ENCODE data around the gene BRME1. TPM values are rescaled to one million over a fixed set of nuclear protein-coding genes. Genes with fewer than 3 reads are reported as not detected.

The BRME1 gene
- total RNA-seq (2022) (1.0 and 1.5 TPM in 2 replicates), Bru-seq, nascent RNA (percentile 19 among the genes with signal in this experiment), BruChase-seq, experiment 1, labeled RNA remaining after a 6-hour chase (percentile 20 among the genes with signal in this experiment), BruChase-seq, experiment 2, labeled RNA remaining after a 2-hour chase (percentile 24 among the genes with signal in this experiment)
- long read RNA-seq, result 0 reads

- no TSS peak for BruUV-seq (replicated peaks)
- intact Hi-C loops (cut with micrococcal nuclease; ENCODE audit: unreplicated experiment), result no loop called here
- Mint-ChIP-seq H3K36me3 (ENCODE audit: insufficient read depth, unreplicated experiment) (peaks cover 21% of the 10 kb centered on the region), H3K4me3 (ENCODE audit: low read depth, unreplicated experiment) (peak within 1 kb of the TSS; percentile 78), H3K4me1 (ENCODE audit: low read depth, unreplicated experiment) (no peaks in the 10 kb centered on the region), H3K9me3 (ENCODE audit: low read depth, unreplicated experiment) (no peaks in the 10 kb centered on the region), H3K27ac (ENCODE audit: unreplicated experiment) (peak within 1 kb of the TSS; percentile 36), H3K27me3 (ENCODE audit: unreplicated experiment) (no peaks in the 10 kb centered on the region)
- no peak for TF ChIP-seq CTCF (IDR thresholded peaks at IDR 0.05; ENCODE audit: unreplicated experiment)
- CTCF ChIA-PET, result interaction anchor here (0.9 kb wide), 1 partner anchor 9 kb away, joined by 3 read pairs; no protein-coding TSS in a partner anchor
- peak; percentile 92 for DNase-seq
Measured at GRCh38 chr19:13905634-13906520, at the start of gene BRME1, which contains the start of gene CC2D1A. Gene BRME1, minus strand, starts transcription at chr19:13906117. Its CDS starts 1,225 bp downstream, at chr19:13904892. Gene CC2D1A, plus strand, starts transcription at chr19:13906201. Its CDS starts 241 bp downstream, at chr19:13906442.

DNA sequence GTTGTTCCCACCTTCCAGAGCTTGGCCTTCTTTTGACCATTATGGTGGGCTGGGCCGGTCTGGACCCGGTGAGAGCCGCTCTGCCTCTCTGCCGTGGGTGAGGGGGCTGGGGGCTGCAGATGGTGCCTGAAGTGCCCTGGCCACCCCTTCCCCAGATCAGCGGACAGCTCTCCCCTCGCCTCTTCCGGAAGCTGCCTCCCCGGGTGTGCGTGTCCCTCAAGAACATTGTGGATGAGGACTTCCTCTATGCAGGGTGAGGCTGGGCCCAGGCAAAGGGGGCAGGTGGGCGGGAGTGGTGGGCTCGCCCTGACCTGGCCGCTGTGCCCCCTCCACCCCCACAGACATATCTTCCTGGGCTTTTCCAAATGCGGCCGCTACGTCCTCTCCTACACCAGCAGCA, 48.3 kb upstream of the BRME1 start:
- CTCF ChIA-PET, result no interaction called here
- Mint-ChIP-seq H3K4me3 (ENCODE audit: low read depth, unreplicated experiment) (no peak overlapping the region), H3K9me3 (ENCODE audit: low read depth, unreplicated experiment) (no peaks in the 10 kb centered on the region), H3K36me3 (ENCODE audit: insufficient read depth, unreplicated experiment) (peaks cover 39% of the 10 kb centered on the region), H3K27ac (ENCODE audit: unreplicated experiment) (no peak overlapping the region), H3K4me1 (ENCODE audit: low read depth, unreplicated experiment) (no peaks in the 10 kb centered on the region), H3K27me3 (ENCODE audit: unreplicated experiment) (no peaks in the 10 kb centered on the region)
- BruUV-seq (replicated peaks), result no TSS peak
- no peak for DNase-seq
- intact Hi-C loops (cut with micrococcal nuclease; ENCODE audit: unreplicated experiment), result no loop called here
- TF ChIP-seq CTCF (IDR thresholded peaks at IDR 0.05; ENCODE audit: unreplicated experiment), result no peak

GRCh38 chr19:13952931-13953531, 47.1 kb upstream of the BRME1 start:
- no peak for TF ChIP-seq CTCF (IDR thresholded peaks at IDR 0.05; ENCODE audit: unreplicated experiment)
- Mint-ChIP-seq H3K9me3 (ENCODE audit: low read depth, unreplicated experiment) (no peaks in the 10 kb centered on the region), H3K4me3 (ENCODE audit: low read depth, unreplicated experiment) (peak overlapping the region; percentile 73), H3K27me3 (ENCODE audit: unreplicated experiment) (no peaks in the 10 kb centered on the region), H3K27ac (ENCODE audit: unreplicated experiment) (peak overlapping the region; percentile 39), H3K36me3 (ENCODE audit: insufficient read depth, unreplicated experiment) (peaks cover 35% of the 10 kb centered on the region), H3K4me1 (ENCODE audit: low read depth, unreplicated experiment) (no peaks in the 10 kb centered on the region)
- intact Hi-C loops (cut with micrococcal nuclease; ENCODE audit: unreplicated experiment), result no loop called here
- no TSS peak for BruUV-seq (replicated peaks)
- CTCF ChIA-PET, result interaction anchor here (0.6 to 0.9 kb wide), 2 partner anchors 74 to 161 kb away, joined by 3 to 4 read pairs; no protein-coding TSS in a partner anchor
- DNase-seq, result peak; percentile 27

DNA sequence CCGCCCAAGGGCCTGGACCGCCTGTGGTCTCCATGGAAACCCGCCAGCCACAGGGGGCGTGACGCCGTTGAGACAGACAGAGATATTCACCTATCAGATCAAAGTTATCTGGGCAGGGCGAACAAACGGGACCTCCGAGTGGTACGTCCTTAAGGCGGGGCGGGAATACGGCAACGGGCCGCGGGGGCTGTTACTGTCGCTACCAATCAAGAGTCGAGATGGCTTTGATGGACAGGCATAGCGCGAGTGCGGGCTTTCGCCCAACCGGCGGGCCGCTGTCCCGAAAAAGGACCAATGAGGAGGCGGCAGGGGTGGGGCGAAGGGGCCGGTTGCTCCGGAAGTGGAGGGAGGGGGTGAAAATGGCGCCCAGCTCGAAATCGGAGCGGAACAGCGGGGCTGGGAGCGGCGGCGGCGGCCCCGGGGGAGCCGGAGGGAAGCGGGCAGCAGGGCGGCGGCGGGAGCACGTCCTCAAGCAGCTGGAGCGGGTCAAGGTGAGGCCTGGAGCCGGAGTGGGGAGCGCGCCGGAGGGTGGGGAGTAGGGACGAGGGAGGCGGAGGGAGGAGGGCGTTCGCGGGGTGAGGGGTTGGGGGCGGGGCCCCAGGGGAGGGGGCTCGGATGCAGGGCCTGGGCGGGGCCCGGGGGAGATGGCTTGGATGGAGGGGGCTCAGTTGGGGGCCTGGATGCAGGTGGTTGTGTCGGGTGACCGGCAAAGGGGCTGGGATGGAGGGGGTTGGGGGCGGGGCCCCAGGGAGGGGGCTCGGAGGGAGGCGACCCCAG, 46.4 kb upstream of the BRME1 start, which contains the start of gene DCAF15:
Gene DCAF15 (plus strand): TSS at position 356 of the 777 bp plus-strand sequence. CDS start 4 bp downstream, at position 360.
- no peaks in the 10 kb centered on the region for H3K4me1 Mint-ChIP-seq (ENCODE audit: low read depth, unreplicated experiment)
- peak; percentile 95 for DNase-seq
- intact Hi-C loops (cut with micrococcal nuclease; ENCODE audit: unreplicated experiment), result no loop called here
- CTCF ChIA-PET, result interaction anchor here (0.6 to 0.8 kb wide), 2 partner anchors 50 to 71 kb away, joined by 4 to 5 read pairs; no protein-coding TSS in a partner anchor
- H3K9me3 Mint-ChIP-seq (ENCODE audit: low read depth, unreplicated experiment), result no peaks in the 10 kb centered on the region
- TF ChIP-seq CTCF (IDR thresholded peaks at IDR 0.05; ENCODE audit: unreplicated experiment), result no peak
- H3K27ac Mint-ChIP-seq (ENCODE audit: unreplicated experiment), result peak within 1 kb of the TSS; percentile 67
- H3K36me3 Mint-ChIP-seq (ENCODE audit: insufficient read depth, unreplicated experiment), result peaks cover 35% of the 10 kb centered on the region
- no TSS peak for BruUV-seq (replicated peaks)
- H3K4me3 Mint-ChIP-seq (ENCODE audit: low read depth, unreplicated experiment), result peak within 1 kb of the TSS; percentile 73
- H3K27me3 Mint-ChIP-seq (ENCODE audit: unreplicated experiment), result no peaks in the 10 kb centered on the region
